ENCODE measurements around the gene OPCML. TPM values are rescaled to one million over a fixed set of nuclear protein-coding genes. Genes with fewer than 3 reads are reported as not detected.
A peak's percentile ranks its signal among the peaks of the same experiment; 100 is the strongest.

The OPCML gene
- total and polyA plus RNA-seq, 5 donors = 0.14 to 2.8 (median 1.1) TPM

- no peak for ATAC-seq
- WGBS = 59% methylated on average over 3 of the region's 3 CpGs
- no peak for DNase-seq
- H3K4me3 ChIP-seq (ENCODE audit: low read length) = no peak overlapping the region
- intact Hi-C loops (cut with DNase I) = loop anchor here (5.0 to 10.0 kb wide), 3 partner anchors 692 to 704 kb away; no protein-coding TSS in a partner anchor
- H3K4me1 ChIP-seq (ENCODE audit: control insufficient read depth, insufficient read depth, low read length) = no peaks in the 10 kb centered on the region
- H3K9me3 ChIP-seq (ENCODE audit: control insufficient read depth, low read length) = no peaks in the 10 kb centered on the region
- H3K27ac ChIP-seq (ENCODE audit: low read length) = no peak overlapping the region
- H3K27me3 ChIP-seq (ENCODE audit: control insufficient read depth, insufficient read depth) = no peaks in the 10 kb centered on the region
Measured at GRCh38 chr11:133133050-133133449, 399.3 kb downstream of the OPCML start.

- no peak for ATAC-seq
- no peak for DNase-seq
- Histone ChIP-seq H3K9me3 (ENCODE audit: control insufficient read depth, low read length) (no peaks in the 10 kb centered on the region), H3K4me3 (ENCODE audit: low read length) (no peak overlapping the region), H3K27me3 (ENCODE audit: control insufficient read depth, insufficient read depth) (no peaks in the 10 kb centered on the region), H3K4me1 (ENCODE audit: control insufficient read depth, insufficient read depth, low read length) (no peaks in the 10 kb centered on the region), H3K27ac (ENCODE audit: low read length) (no peak overlapping the region)
- intact Hi-C loops (cut with DNase I) = no loop called here
- 75% methylated on average over 7 of the region's 7 CpGs for WGBS
Measured at GRCh38 chr11:133127741-133128140, 404.6 kb downstream of the OPCML start.

GRCh38 chr11:133123796-133124195, 408.5 kb downstream of the OPCML start:
- 44% methylated on average over 4 of the region's 4 CpGs for WGBS
- Histone ChIP-seq H3K27me3 (ENCODE audit: control insufficient read depth, insufficient read depth) (no peaks in the 10 kb centered on the region), H3K4me1 (ENCODE audit: control insufficient read depth, insufficient read depth, low read length) (no peaks in the 10 kb centered on the region), H3K27ac (ENCODE audit: low read length) (no peak overlapping the region), H3K4me3 (ENCODE audit: low read length) (no peak overlapping the region), H3K9me3 (ENCODE audit: control insufficient read depth, low read length) (no peaks in the 10 kb centered on the region)
- DNase-seq (no peak), ATAC-seq (no peak)
- intact Hi-C loops (cut with DNase I) = no loop called here

GRCh38 chr11:133123366-133123765, 408.9 kb downstream of the OPCML start:
- DNase-seq (no peak), ATAC-seq (no peak)
- intact Hi-C loops (cut with DNase I) = no loop called here
- no peaks in the 10 kb centered on the region for H3K27me3 ChIP-seq (ENCODE audit: control insufficient read depth, insufficient read depth)
- 65% methylated on average over 7 of the region's 7 CpGs for WGBS
- no peak overlapping the region for H3K27ac ChIP-seq (ENCODE audit: low read length)
- H3K4me3 ChIP-seq (ENCODE audit: low read length) = no peak overlapping the region
- no peaks in the 10 kb centered on the region for H3K9me3 ChIP-seq (ENCODE audit: control insufficient read depth, low read length)
- peaks cover 3% of the 10 kb centered on the region for H3K4me1 ChIP-seq (ENCODE audit: control insufficient read depth, insufficient read depth, low read length)

GRCh38 chr11:133122256-133122655, 410.0 kb downstream of the OPCML start:
- Histone ChIP-seq H3K27ac (ENCODE audit: low read length) (no peak overlapping the region), H3K4me1 (ENCODE audit: control insufficient read depth, insufficient read depth, low read length) (peaks cover 6% of the 10 kb centered on the region), H3K27me3 (ENCODE audit: control insufficient read depth, insufficient read depth) (no peaks in the 10 kb centered on the region), H3K4me3 (ENCODE audit: low read length) (no peak overlapping the region), H3K9me3 (ENCODE audit: control insufficient read depth, low read length) (no peaks in the 10 kb centered on the region)
- ATAC-seq = no peak
- intact Hi-C loops (cut with DNase I) = no loop called here
- no peak for DNase-seq
- 37% methylated on average over 3 of the region's 3 CpGs for WGBS

GRCh38 chr11:133118563-133119268, 413.6 kb downstream of the OPCML start:
- DNase-seq (peak; percentile 17 to 48 (median 33)), ATAC-seq (peak; percentile 68 to 79)
- H3K9me3 ChIP-seq (ENCODE audit: control insufficient read depth, low read length) = no peaks in the 10 kb centered on the region
- H3K27ac ChIP-seq (ENCODE audit: low read length) = peak overlapping the region; percentile 75
- intact Hi-C loops (cut with DNase I) = no loop called here
- H3K4me3 ChIP-seq (ENCODE audit: low read length) = no peak overlapping the region
- no peaks in the 10 kb centered on the region for H3K27me3 ChIP-seq (ENCODE audit: control insufficient read depth, insufficient read depth)
- H3K4me1 ChIP-seq (ENCODE audit: control insufficient read depth, insufficient read depth, low read length) = peaks cover 6% of the 10 kb centered on the region
- WGBS = 48% methylated on average over 7 of the region's 7 CpGs

- WGBS = 84% methylated on average over 7 of the region's 7 CpGs
- no peak for ATAC-seq
- H3K9me3 ChIP-seq (ENCODE audit: control insufficient read depth, low read length) = no peaks in the 10 kb centered on the region
- no peak overlapping the region for H3K4me3 ChIP-seq (ENCODE audit: low read length)
- H3K4me1 ChIP-seq (ENCODE audit: control insufficient read depth, insufficient read depth, low read length) = peaks cover 6% of the 10 kb centered on the region
- DNase-seq = peak in 1 of 3 donors; percentile 32
- intact Hi-C loops (cut with DNase I) = no loop called here
- H3K27ac ChIP-seq (ENCODE audit: low read length) = no peak overlapping the region
- H3K27me3 ChIP-seq (ENCODE audit: control insufficient read depth, insufficient read depth) = no peaks in the 10 kb centered on the region
Measured at GRCh38 chr11:133115099-133115498, 417.2 kb downstream of the OPCML start.

GRCh38 chr11:133107763-133108162, 424.5 kb downstream of the OPCML start:
- intact Hi-C loops (cut with DNase I) = no loop called here
- 68% methylated on average over 3 of the region's 3 CpGs for WGBS
- DNase-seq (no peak), ATAC-seq (no peak)
- Histone ChIP-seq H3K27ac (ENCODE audit: low read length) (no peak overlapping the region), H3K9me3 (ENCODE audit: control insufficient read depth, low read length) (no peaks in the 10 kb centered on the region), H3K4me1 (ENCODE audit: control insufficient read depth, insufficient read depth, low read length) (no peaks in the 10 kb centered on the region), H3K27me3 (ENCODE audit: control insufficient read depth, insufficient read depth) (no peaks in the 10 kb centered on the region), H3K4me3 (ENCODE audit: low read length) (no peak overlapping the region)

- ATAC-seq (no peak), DNase-seq (no peak)
- no peaks in the 10 kb centered on the region for H3K4me1 ChIP-seq (ENCODE audit: control insufficient read depth, insufficient read depth, low read length)
- WGBS = 57% methylated on average over 4 of the region's 4 CpGs
- H3K9me3 ChIP-seq (ENCODE audit: control insufficient read depth, low read length) = no peaks in the 10 kb centered on the region
- H3K27me3 ChIP-seq (ENCODE audit: control insufficient read depth, insufficient read depth) = no peaks in the 10 kb centered on the region
- intact Hi-C loops (cut with DNase I) = no loop called here
- H3K4me3 ChIP-seq (ENCODE audit: low read length) = no peak overlapping the region
- no peak overlapping the region for H3K27ac ChIP-seq (ENCODE audit: low read length)
Measured at GRCh38 chr11:133107136-133107535, 425.2 kb downstream of the OPCML start.

GRCh38 chr11:133106417-133106816, 425.9 kb downstream of the OPCML start:
- intact Hi-C loops (cut with DNase I) = no loop called here
- no peaks in the 10 kb centered on the region for H3K27me3 ChIP-seq (ENCODE audit: control insufficient read depth, insufficient read depth)

GRCh38 chr11:133104009-133104744, 428.1 kb downstream of the OPCML start:
- intact Hi-C loops (cut with DNase I) = no loop called here
- no peak for DNase-seq
- no peaks in the 10 kb centered on the region for H3K9me3 ChIP-seq (ENCODE audit: control insufficient read depth, low read length)
- 82% methylated on average over 4 of the region's 4 CpGs for WGBS
- no peak overlapping the region for H3K27ac ChIP-seq (ENCODE audit: low read length)
- no peaks in the 10 kb centered on the region for H3K27me3 ChIP-seq (ENCODE audit: control insufficient read depth, insufficient read depth)
- ATAC-seq = no peak
- no peak overlapping the region for H3K4me3 ChIP-seq (ENCODE audit: low read length)
- H3K4me1 ChIP-seq (ENCODE audit: control insufficient read depth, insufficient read depth, low read length) = no peaks in the 10 kb centered on the region

More at GRCh38 chr11:133106417-133106816, 425.9 kb downstream of the OPCML start:
- no peak for DNase-seq
- H3K27ac ChIP-seq (ENCODE audit: low read length) = no peak overlapping the region
- no peak for ATAC-seq
- 85% methylated on average over 1 of the region's 1 CpG for WGBS
- no peaks in the 10 kb centered on the region for H3K4me1 ChIP-seq (ENCODE audit: control insufficient read depth, insufficient read depth, low read length)
- H3K9me3 ChIP-seq (ENCODE audit: control insufficient read depth, low read length) = no peaks in the 10 kb centered on the region
- H3K4me3 ChIP-seq (ENCODE audit: low read length) = no peak overlapping the region

Data from right cardiac atrium (tissue), 5 donors.